HG03354 (cell line): ENCODE data around the gene SCO2.
"Not testable (repeated sequence)": the region's sequence is repeated elsewhere in the genome, so short reads cannot be mapped to it uniquely, and the experiment has no call there.

Experiments used
- ATAC-seq: cut with Tn5 transposase; IDR thresholded peaks from one replicate; pipeline ENCODE4 v1.9.1; 2021; ENCODE audit warnings: mild to moderate bottlenecking; ENCODE audit not compliant: unreplicated experiment, poor library complexity, severe bottlenecking

The SCO2 gene

GRCh38 chr22:50523458-50523805 lies 2.0 kb downstream of the SCO2 start:
- ATAC-seq: no peak

- no peak for ATAC-seq
These were observed 2.5 kb downstream of the SCO2 start for GRCh38 chr22:50522806-50523438.

GRCh38 chr22:50522208-50522805 lies 3.1 kb downstream of the SCO2 start:
- ATAC-seq: no peak

GRCh38 chr22:50521710-50522109 lies 3.7 kb downstream of the SCO2 start:
- no peak for ATAC-seq

- ATAC-seq: no peak
These were observed 4.5 kb downstream of the SCO2 start for GRCh38 chr22:50520826-50521453.

- ATAC-seq: not testable (repeated sequence)
These were observed 5.2 kb downstream of the SCO2 start for GRCh38 chr22:50520184-50520583.

- ATAC-seq: no peak
These were observed 6.2 kb downstream of the SCO2 start for GRCh38 chr22:50519151-50519550.

GRCh38 chr22:50518606-50519005 lies 6.8 kb downstream of the SCO2 start:
- no peak for ATAC-seq

GRCh38 chr22:50517495-50518260 lies 7.7 kb downstream of the SCO2 start:
- ATAC-seq: no peak

- ATAC-seq: no peak
These were observed 8.5 kb downstream of the SCO2 start for GRCh38 chr22:50516891-50517290.

- no peak for ATAC-seq
These were observed 9.3 kb downstream of the SCO2 start for GRCh38 chr22:50516068-50516467.

GRCh38 chr22:50513175-50513574 lies 12.2 kb downstream of the SCO2 start:
- ATAC-seq: no peak

GRCh38 chr22:50508897-50509296 lies 16.5 kb downstream of the SCO2 start:
- no peak for ATAC-seq

GRCh38 chr22:50507991-50508884 lies 17.2 kb downstream of the SCO2 start, which contains the start of gene NCAPH2:
Gene NCAPH2, plus strand, starts transcription at chr22:50508224. Its CDS starts 114 bp downstream, at chr22:50508338.
- peak; percentile 73 for ATAC-seq

- ATAC-seq: peak; percentile 50
These were observed 17.9 kb downstream of the SCO2 start, which contains the start of gene LMF2 for GRCh38 chr22:50507421-50507990. Gene LMF2, minus strand, starts transcription at chr22:50507702. Its CDS starts 27 bp downstream, at chr22:50507675.

GRCh38 chr22:50506611-50507420 lies 18.6 kb downstream of the SCO2 start:
- ATAC-seq: no peak

GRCh38 chr22:50505776-50506610 lies 19.4 kb downstream of the SCO2 start:
- ATAC-seq: no peak
